ENCODE measurements around the gene CD248.
"Not testable (repeated sequence)": the region's sequence is repeated elsewhere in the genome, so short reads cannot be mapped to it uniquely, and the experiment has no call there.

The CD248 gene

GRCh38 chr11:66288671-66289547 is 27.9 kb downstream of the CD248 start, which contains the start of gene YIF1A:
Gene YIF1A (minus strand): TSS chr11:66289143. CDS start chr11:66288985, 158 bp downstream.
- DNase-seq, result peak; percentile 100

GRCh38 chr11:66287889-66288670 is 28.8 kb downstream of the CD248 start:
- no peak for DNase-seq

- DNase-seq, result no peak
These were observed 29.5 kb downstream of the CD248 start for GRCh38 chr11:66287211-66287888.

GRCh38 chr11:66286699-66287098 is 30.1 kb downstream of the CD248 start:
- DNase-seq, result no peak

- DNase-seq, result no peak
These were observed 31.4 kb downstream of the CD248 start for GRCh38 chr11:66285250-66285947.

DNA sequence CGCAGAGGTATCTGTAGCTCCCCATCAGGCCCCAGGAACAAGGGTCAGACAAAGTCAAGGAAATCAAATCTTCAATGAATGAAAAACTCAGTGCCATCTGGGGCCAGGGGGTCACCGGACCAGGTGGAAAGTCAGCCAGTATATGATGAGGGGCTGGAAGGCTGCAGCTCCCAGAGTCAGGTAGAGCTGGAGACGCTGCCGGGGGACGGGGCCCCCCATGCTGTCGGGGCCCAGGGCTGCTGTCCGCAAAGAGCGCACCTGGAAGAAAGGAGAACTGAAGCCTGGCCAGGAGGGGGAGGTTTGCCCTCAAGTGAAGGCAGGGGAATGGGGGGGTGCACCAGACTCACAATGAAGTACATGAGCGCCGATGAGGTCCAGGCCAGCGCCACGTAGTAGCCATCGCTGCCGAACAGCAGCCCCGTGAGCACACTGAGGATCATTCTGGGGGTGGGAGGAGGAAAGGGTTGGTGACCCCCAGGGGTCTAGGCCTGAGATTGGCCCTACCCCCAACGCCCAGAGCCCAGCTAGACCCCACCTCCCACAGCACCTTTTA is 32.2 kb downstream of the CD248 start:
- no peak for DNase-seq

- no peak for DNase-seq
These were observed 33.3 kb downstream of the CD248 start for GRCh38 chr11:66283461-66284105.

DNA sequence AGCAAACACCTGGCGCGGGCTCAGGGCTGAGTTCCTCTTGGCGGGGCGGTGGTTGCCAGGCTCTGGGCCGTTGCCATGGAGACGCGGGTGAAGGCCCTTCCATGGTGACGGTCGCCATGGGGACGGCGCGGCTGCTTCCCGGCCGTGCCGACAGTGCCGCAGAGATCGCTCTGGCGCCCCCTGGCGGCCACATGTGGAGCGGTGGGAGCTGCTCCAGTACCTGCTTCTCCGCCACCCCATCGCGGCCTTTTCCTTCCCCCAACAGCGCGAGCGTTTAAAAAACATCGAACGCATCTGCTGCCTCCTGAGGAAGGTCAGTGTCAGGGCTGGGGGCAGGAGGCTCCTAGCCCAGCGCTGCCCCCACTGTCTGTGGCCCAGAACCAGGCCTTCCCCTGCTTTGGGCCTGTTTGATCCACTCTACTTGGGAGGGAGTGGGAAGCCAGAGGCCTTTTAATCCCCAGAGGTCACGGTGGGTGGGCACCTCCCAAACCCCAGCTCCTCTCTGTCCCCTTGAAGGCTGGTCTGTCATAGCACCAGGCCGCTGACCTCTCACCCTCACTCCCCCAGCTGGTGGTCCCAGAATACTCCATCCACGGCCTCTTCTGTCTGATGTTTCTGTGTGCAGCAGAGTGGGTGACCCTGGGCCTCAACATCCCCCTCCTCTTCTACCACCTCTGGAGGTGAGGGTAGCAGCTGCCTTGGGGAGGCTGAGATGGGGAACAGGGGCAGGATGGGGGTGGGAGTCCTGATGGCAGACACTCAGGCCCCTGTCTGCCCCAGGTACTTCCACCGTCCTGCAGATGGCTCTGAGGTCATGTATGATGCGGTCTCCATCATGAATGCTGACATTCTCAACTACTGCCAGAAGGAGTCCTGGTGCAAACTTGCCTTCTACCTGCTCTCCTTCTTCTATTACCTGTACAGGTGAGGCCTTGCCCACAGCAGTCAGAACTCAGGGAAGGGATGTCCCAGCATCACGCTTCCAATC is 34.1 kb downstream of the CD248 start:
- peak; percentile 93 for DNase-seq

DNA sequence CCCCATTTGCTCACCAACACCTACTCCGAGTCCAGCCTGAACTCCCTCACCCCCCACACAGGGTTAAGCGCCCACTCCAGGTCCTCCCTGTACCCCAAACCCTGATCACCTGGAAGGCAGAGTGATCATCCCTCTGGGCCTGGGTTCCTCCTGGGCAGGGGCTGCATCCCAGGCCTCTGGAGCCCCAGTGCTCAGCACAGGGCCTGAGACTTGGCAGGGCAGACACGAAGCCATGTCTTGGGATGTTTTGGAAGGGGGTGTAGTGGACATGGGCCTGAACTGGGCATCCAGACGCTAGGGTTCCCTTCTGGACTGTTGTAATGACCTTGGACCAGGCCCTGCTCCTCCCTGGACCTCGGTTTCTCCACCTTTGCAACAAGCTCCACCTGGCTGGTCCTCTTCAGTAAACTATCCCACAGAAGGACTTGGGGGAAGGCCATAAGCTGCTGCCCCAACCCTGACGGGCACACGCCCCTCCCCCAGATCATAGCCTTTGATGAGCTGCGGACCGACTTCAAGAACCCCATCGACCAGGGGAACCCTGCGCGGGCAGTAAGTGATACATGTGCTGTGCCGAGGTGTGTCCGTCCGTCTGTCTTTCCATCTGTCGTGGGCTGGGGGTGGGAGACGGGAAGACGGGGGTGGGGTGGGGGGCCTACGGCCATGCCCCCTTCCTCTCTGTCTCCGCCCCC is 34.9 kb downstream of the CD248 start:
- DNase-seq, result no peak

GRCh38 chr11:66281001-66281400 is 35.8 kb downstream of the CD248 start:
- DNase-seq, result no peak

DNA sequence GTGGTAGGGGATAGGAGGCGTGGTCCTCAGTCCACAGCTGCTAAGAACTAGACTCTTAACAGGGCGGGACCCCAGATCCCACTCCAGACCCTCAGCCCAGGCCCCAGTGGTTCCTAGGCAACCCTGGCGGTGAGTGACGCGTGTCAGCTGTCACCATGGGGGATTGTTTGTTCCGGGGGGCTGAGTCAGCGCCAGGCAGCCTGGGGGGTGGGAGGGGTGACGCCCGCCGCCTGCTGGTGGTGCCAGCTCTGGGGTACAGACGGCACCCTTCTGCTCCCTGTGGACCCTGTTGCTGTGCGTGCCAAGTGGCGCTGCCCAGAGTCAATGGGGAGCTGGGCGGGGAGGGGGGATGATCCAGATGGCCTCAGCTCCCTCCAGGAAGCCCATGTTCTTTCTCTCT is 36.4 kb downstream of the CD248 start:
- DNase-seq, result no peak

GRCh38 chr11:66279092-66279734 is 37.6 kb downstream of the CD248 start:
- DNase-seq, result no peak

DNA sequence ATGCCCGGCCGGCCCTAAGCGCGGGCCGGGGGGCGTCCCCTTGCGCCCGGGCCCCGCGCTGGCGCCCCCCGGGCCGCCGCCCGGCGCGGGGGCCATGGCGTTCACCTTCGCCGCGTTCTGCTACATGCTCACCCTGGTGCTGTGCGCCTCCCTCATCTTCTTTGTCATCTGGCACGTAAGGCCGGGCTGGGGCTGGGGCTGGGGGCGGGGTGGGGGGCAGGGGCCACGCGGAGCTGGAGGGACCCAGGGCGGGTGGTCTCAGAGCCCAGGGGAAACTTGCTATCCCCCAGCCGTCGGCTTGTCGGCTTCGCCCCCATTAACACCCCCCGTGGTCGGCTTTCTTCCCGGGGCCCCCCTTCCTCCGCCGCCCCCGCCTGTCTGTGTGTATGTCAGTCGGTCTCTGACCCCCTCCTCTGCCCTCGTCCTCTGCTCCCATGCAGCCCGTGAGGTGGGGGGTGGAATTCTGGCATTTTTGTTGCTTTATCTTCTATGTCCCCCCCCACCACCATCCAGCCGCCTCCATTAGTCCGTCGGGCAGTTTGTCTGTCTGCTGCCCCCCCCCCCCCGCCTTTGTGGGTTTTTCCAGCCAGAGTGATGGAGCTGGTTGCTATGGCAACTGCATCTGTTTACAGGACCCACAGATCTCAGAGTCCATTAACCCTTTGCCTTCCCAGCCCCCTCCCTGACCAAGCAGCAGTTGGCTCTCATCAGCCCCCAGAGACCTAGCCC is 38.3 kb downstream of the CD248 start:
- DNase-seq, result peak; percentile 25

- DNase-seq, result peak; percentile 22
These were observed 39.1 kb downstream of the CD248 start, which contains the start of gene CNIH2 for GRCh38 chr11:66277471-66278362. Gene CNIH2 (plus strand): TSS chr11:66278175. CDS start chr11:66278457, 282 bp downstream.

DNA sequence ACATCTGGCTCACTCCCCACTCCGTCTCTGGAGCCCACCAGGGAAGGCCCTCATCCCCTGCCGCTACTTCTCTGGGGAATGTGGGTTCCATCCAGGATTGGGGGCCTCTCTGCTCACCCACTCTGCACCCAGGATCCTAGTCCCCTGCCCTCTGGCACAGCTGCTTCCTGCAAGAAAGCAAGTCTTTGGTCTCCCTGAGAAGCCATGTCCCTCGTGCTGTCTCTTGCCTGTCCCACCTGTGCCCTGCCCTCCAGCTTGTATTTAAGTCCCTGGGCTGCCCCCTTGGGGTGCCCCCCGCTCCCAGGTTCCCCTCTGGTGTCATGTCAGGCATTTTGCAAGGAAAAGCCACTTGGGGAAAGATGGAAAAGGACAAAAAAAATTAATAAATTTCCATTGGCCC is 39.8 kb downstream of the CD248 start:
- DNase-seq, result not testable (repeated sequence)

DNA sequence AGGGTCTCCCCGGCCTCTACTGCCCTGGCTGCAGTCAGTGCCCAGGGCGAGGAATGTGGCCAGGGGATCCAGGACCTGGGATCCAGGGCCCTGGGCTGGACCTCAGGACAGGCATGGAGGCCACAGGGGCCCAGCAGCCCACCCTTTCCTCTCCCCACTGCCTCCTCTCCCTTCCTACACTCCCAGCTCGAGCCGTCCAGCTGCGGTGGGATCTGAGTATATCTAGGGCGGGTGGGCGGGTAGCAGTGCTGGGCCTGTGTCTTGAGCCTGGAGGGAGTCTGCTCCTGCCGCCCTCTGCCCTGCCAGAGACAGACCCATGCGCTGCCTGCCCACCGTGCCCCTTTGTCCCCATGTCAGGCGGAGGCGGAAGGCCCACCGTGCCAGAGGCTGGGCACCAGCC is 40.2 kb downstream of the CD248 start:
- DNase-seq, result not testable (repeated sequence)

DNA sequence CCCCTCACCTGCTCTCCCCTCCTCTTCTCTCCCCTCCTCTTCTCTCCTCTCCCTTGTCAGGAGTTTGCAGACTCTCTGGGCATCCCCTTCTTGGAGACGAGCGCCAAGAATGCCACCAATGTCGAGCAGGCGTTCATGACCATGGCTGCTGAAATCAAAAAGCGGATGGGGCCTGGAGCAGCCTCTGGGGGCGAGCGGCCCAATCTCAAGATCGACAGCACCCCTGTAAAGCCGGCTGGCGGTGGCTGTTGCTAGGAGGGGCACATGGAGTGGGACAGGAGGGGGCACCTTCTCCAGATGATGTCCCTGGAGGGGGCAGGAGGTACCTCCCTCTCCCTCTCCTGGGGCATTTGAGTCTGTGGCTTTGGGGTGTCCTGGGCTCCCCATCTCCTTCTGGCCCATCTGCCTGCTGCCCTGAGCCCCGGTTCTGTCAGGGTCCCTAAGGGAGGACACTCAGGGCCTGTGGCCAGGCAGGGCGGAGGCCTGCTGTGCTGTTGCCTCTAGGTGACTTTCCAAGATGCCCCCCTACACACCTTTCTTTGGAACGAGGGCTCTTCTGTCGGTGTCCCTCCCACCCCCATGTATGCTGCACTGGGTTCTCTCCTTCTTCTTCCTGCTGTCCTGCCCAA is 40.7 kb downstream of the CD248 start:
- no peak for DNase-seq

Data from fibroblast of skin of abdomen (primary cell).